ENCODE measurements around the gene TNNI2.

The TNNI2 gene

DNA sequence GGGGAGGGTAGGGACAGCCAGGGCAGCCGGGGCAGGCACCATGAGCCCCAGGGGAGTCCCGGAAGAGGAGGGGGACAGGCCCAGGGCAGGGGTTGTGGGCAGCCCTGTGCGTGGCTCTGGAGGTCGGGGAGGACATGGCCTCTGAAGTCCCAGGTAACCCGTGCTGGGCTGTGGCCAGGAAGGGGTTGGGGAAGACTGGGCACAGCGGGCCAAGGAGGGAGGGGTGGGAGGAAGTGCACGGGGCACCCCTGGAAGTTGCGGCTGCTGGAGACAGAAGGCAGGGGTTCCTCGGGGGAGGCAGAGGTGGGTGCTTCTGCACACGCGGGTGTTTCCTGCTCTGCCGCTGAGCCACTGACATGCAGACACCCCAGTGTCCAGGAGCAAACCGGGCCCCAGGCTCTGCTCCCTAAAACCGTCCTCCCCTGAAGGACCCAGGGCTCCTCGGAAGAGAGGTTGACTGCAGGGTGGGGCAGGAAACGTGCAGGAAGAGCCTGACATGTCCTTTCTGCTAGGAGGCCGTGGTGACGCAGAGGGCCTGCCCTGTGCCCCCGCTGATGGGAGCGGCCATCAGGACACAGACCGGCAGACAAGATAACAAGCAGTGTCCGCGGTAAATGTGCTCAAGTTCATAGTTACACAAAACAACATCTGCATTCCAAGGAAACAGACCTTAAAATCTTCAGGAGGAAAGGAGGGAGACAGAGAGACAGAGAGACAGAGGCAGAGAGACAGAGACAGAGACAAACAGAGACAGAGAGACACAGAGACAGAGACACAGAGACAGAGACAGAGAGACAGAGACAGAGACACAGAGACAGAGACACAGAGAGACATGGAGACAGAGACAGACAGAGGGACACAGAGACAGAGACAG, 5.7 kb downstream of the TNNI2 start:
- TF ChIP-seq EZH2 (optimal IDR thresholded peaks at IDR 0.05; ENCODE audit: low read depth, low read length), result no peak
- TF ChIP-seq, protein P1, sequence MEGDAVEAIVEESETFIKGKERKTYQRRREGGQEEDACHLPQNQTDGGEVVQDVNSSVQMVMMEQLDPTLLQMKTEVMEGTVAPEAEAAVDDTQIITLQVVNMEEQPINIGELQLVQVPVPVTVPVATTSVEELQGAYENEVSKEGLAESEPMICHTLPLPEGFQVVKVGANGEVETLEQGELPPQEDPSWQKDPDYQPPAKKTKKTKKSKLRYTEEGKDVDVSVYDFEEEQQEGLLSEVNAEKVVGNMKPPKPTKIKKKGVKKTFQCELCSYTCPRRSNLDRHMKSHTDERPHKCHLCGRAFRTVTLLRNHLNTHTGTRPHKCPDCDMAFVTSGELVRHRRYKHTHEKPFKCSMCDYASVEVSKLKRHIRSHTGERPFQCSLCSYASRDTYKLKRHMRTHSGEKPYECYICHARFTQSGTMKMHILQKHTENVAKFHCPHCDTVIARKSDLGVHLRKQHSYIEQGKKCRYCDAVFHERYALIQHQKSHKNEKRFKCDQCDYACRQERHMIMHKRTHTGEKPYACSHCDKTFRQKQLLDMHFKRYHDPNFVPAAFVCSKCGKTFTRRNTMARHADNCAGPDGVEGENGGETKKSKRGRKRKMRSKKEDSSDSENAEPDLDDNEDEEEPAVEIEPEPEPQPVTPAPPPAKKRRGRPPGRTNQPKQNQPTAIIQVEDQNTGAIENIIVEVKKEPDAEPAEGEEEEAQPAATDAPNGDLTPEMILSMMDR (IDR thresholded peaks at IDR 0.05; ENCODE audit: low read length), result no peak
- TF ChIP-seq EZH2phosphoT487 (IDR thresholded peaks at IDR 0.05; ENCODE audit: low read length), result no peak
- no peaks in the 10 kb centered on the region for H3K36me3 ChIP-seq (replicated peaks; ENCODE audit: insufficient read depth, low read length)
- 0 out of 2 replicates have a peak, but pooled peaks cover under 1% of the 10 kb centered on the region for H3K4me1 ChIP-seq (ENCODE audit: low read length)
- H3K79me2 ChIP-seq (ENCODE audit: low read length), result no peaks in the 10 kb centered on the region
- H3K27ac ChIP-seq (ENCODE audit: low read length), result no peak overlapping the region
- no peak overlapping the region for H3K4me2 ChIP-seq (ENCODE audit: low read depth, low read length)
- H2AFZ ChIP-seq (ENCODE audit: low read length), result no peak overlapping the region
- H3K4me3 ChIP-seq (ENCODE audit: low read length), result no peak overlapping the region
- H3F3A ChIP-seq (ENCODE audit: insufficient read depth, low read length), result no peaks in the 10 kb centered on the region
- no peaks in the 10 kb centered on the region for H4K20me1 ChIP-seq (ENCODE audit: insufficient read depth, low read length)
- DNase-seq, result no peak
- H3K9me3 ChIP-seq (replicated peaks; ENCODE audit: insufficient read depth, low read length), result no peaks in the 10 kb centered on the region
- no peak overlapping the region for H3K9ac ChIP-seq (ENCODE audit: low read length)
- no peaks in the 10 kb centered on the region for H3K9me2 ChIP-seq (replicated peaks; ENCODE audit: insufficient read depth, low read length)
- peaks cover 42% of the 10 kb centered on the region for H3K27me3 ChIP-seq (replicated peaks; ENCODE audit: insufficient read depth, low read length)

DNA sequence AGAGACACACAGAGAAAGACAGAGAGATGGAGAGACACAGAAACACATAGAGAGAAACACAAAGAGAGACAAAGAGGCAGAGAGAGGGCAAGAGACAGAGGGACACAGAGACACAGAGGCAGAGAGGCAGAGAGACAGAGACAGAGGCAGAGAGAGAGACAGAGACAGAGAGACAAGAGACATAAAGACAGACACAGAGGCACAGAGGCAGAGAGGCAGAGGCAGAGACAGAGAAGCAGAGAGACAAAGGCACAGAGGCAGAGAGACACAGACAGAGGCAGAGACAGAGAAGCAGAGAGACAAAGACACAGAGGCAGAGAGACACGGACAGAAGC, 6.3 kb downstream of the TNNI2 start:
- no peak overlapping the region for H3K4me3 ChIP-seq (ENCODE audit: low read length)
- H2AFZ ChIP-seq (ENCODE audit: low read length), result no peak overlapping the region
- no peak overlapping the region for H3K27ac ChIP-seq (ENCODE audit: low read length)
- no peaks in the 10 kb centered on the region for H3K36me3 ChIP-seq (replicated peaks; ENCODE audit: insufficient read depth, low read length)
- TF ChIP-seq EZH2phosphoT487 (IDR thresholded peaks at IDR 0.05; ENCODE audit: low read length) (no peak), EZH2 (optimal IDR thresholded peaks at IDR 0.05; ENCODE audit: low read depth, low read length) (no peak)
- TF ChIP-seq, protein P1 (IDR thresholded peaks at IDR 0.05; ENCODE audit: low read length), result no peak
- no peaks in the 10 kb centered on the region for H3K9me3 ChIP-seq (replicated peaks; ENCODE audit: insufficient read depth, low read length)
- no peaks in the 10 kb centered on the region for H3K9me2 ChIP-seq (replicated peaks; ENCODE audit: insufficient read depth, low read length)
- no peak overlapping the region for H3K4me2 ChIP-seq (ENCODE audit: low read depth, low read length)
- peaks cover 6% of the 10 kb centered on the region for H3K4me1 ChIP-seq (ENCODE audit: low read length)
- no peaks in the 10 kb centered on the region for H3K79me2 ChIP-seq (ENCODE audit: low read length)
- no peak overlapping the region for H3K9ac ChIP-seq (ENCODE audit: low read length)
- no peak for DNase-seq
- no peaks in the 10 kb centered on the region for H3F3A ChIP-seq (ENCODE audit: insufficient read depth, low read length)
- H4K20me1 ChIP-seq (ENCODE audit: insufficient read depth, low read length), result no peaks in the 10 kb centered on the region
- H3K27me3 ChIP-seq (replicated peaks; ENCODE audit: insufficient read depth, low read length), result peaks cover 42% of the 10 kb centered on the region

DNA sequence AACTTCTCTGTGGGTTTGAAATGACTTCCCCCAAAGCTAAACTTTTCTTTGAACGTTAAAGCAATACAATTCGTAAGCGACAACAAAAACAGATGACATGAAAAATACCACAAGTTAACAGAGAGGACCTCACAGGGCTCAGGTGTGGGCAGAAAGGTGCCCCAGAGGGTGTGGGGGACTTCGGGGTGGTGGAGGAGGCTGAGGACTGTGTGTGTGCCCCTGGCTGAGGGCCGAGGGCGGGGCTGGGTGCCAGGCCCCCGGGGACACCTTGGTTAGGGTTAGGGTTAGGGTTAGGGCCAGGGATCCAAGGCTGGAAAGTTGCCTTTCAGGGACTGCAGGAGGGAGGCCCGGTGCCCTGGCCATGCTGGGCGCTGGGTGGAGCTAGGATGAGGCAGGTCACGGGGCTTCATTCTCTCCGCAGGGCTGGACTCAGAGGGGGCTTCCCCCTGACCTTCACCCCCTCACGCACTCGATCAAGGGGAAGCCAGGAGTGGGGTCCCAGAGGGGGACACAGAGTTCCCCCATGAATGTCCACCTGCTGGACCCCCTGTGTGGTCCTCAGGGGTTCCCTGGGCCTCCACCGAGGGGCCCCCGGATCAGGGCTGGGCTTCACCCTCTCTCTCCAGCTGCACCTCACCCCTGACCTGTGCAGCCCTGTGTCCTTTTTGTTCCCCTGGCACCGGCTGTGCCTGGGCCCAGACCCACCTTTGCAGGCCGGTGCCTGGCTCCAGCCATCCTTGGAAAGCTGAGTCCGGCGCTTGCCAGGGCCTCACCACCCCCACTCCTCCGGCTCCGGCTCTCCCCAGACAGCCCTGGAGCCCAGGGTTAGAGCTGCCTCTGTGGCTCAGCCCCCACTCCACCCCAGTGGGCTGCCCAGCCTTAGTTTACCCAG, 7.0 kb downstream of the TNNI2 start:
- TF ChIP-seq EZH2 (optimal IDR thresholded peaks at IDR 0.05; ENCODE audit: low read depth, low read length), result no peak
- TF ChIP-seq, protein P1 (IDR thresholded peaks at IDR 0.05; ENCODE audit: low read length), result no peak
- Histone ChIP-seq H3K9me3 (replicated peaks; ENCODE audit: insufficient read depth, low read length) (no peaks in the 10 kb centered on the region), H3K79me2 (ENCODE audit: low read length) (no peaks in the 10 kb centered on the region), H4K20me1 (ENCODE audit: insufficient read depth, low read length) (no peaks in the 10 kb centered on the region), H3K27ac (ENCODE audit: low read length) (no peak overlapping the region), H3K36me3 (replicated peaks; ENCODE audit: insufficient read depth, low read length) (no peaks in the 10 kb centered on the region), H3K4me1 (ENCODE audit: low read length) (peaks cover 10% of the 10 kb centered on the region), H3K4me3 (ENCODE audit: low read length) (no peak overlapping the region), H2AFZ (ENCODE audit: low read length) (no peak overlapping the region), H3K9ac (ENCODE audit: low read length) (no peak overlapping the region), H3K27me3 (replicated peaks; ENCODE audit: insufficient read depth, low read length) (peaks cover 42% of the 10 kb centered on the region), H3K9me2 (replicated peaks; ENCODE audit: insufficient read depth, low read length) (no peaks in the 10 kb centered on the region), H3K4me2 (ENCODE audit: low read depth, low read length) (no peak overlapping the region), H3F3A (ENCODE audit: insufficient read depth, low read length) (no peaks in the 10 kb centered on the region; the same call in 1 of the 2 replicates)
- DNase-seq, result no peak
